Measurements from ENCODE around the gene GAS2L2.
A peak's percentile ranks its signal among the peaks of the same experiment; 100 is the strongest.

The GAS2L2 gene

GRCh38 chr17:35731917-35732805 is 20.9 kb downstream of the GAS2L2 start:
- no peaks in the 10 kb centered on the region for H3K27me3 Mint-ChIP-seq (ENCODE audit: low read depth)

GRCh38 chr17:35731239-35731916 is 21.7 kb downstream of the GAS2L2 start, which contains the start of gene RASL10B:
TSS of gene RASL10B (plus strand) at chr17:35731639. CDS start at chr17:35735185, 3,546 bp downstream.
- H3K36me3 Mint-ChIP-seq (ENCODE audit: low read depth), result no peaks in the 10 kb centered on the region
- peak within 1 kb of the TSS in 2 of 3 experiments; percentile 70 to 73 for H3K27ac Mint-ChIP-seq
- H3K4me1 Mint-ChIP-seq, result peaks cover 35% of the 10 kb centered on the region
- H3K4me3 Mint-ChIP-seq, result peak within 1 kb of the TSS; percentile 92 to 95 (median 93)
- H3K9me3 Mint-ChIP-seq, result no peaks in the 10 kb centered on the region
- H3K27me3 Mint-ChIP-seq (ENCODE audit: low read depth), result no peaks in the 10 kb centered on the region
- TF ChIP-seq CTCF (IDR thresholded peaks at IDR 0.05; ENCODE audit: unreplicated experiment in 3 of 3), result no peak

More at GRCh38 chr17:35731917-35732805, 20.9 kb downstream of the GAS2L2 start:
- peaks cover 27% of the 10 kb centered on the region for H3K4me1 Mint-ChIP-seq
- no peaks in the 10 kb centered on the region for H3K36me3 Mint-ChIP-seq (ENCODE audit: low read depth)
- H3K4me3 Mint-ChIP-seq, result peak overlapping the region; percentile 92 to 95 (median 93)
- peak overlapping the region in 2 of 3 experiments; percentile 70 to 73 for H3K27ac Mint-ChIP-seq
- TF ChIP-seq CTCF (IDR thresholded peaks at IDR 0.05; ENCODE audit: unreplicated experiment in 3 of 3), result no peak
- H3K9me3 Mint-ChIP-seq, result no peaks in the 10 kb centered on the region

- Mint-ChIP-seq H3K27me3 (ENCODE audit: low read depth) (no peaks in the 10 kb centered on the region), H3K4me3 (peak overlapping the region; percentile 81 to 83 (median 82)), H3K9me3 (no peaks in the 10 kb centered on the region), H3K36me3 (ENCODE audit: low read depth) (peaks cover 6% of the 10 kb centered on the region), H3K27ac (peak overlapping the region in 1 of 3 experiments; percentile 29), H3K4me1 (peaks cover 44% of the 10 kb centered on the region)
- TF ChIP-seq CTCF (IDR thresholded peaks at IDR 0.05; ENCODE audit: unreplicated experiment in 3 of 3), result no peak
Measured at GRCh38 chr17:35730400-35731005, 22.5 kb downstream of the GAS2L2 start.

GRCh38 chr17:35729405-35729833 is 23.6 kb downstream of the GAS2L2 start:
- Mint-ChIP-seq H3K27ac (peak overlapping the region in 1 of 3 experiments; percentile 63), H3K9me3 (no peaks in the 10 kb centered on the region), H3K4me1 (peaks cover 52% of the 10 kb centered on the region), H3K27me3 (ENCODE audit: low read depth) (no peaks in the 10 kb centered on the region), H3K36me3 (ENCODE audit: low read depth) (peaks cover 16% of the 10 kb centered on the region), H3K4me3 (peak overlapping the region; percentile 67 to 82 (median 72))
- TF ChIP-seq CTCF (IDR thresholded peaks at IDR 0.05; ENCODE audit: unreplicated experiment in 3 of 3), result no peak

GRCh38 chr17:35728551-35728950 is 24.5 kb downstream of the GAS2L2 start:
- Mint-ChIP-seq H3K27me3 (ENCODE audit: low read depth) (no peaks in the 10 kb centered on the region), H3K27ac (peak overlapping the region; percentile 7 to 98 (median 86)), H3K36me3 (ENCODE audit: low read depth) (peaks cover 25% of the 10 kb centered on the region), H3K4me1 (peaks cover 52% of the 10 kb centered on the region), H3K4me3 (no peak overlapping the region), H3K9me3 (no peaks in the 10 kb centered on the region)
- TF ChIP-seq CTCF (IDR thresholded peaks at IDR 0.05; ENCODE audit: unreplicated experiment in 3 of 3), result no peak

Data from nephron (organoid).